HG03159 (cell line): ENCODE results near the gene NFATC3.
A peak's percentile ranks its signal among the peaks of the same experiment; 100 is the strongest.

ENCODE experiments used
- ATAC-seq: cut with Tn5 transposase; IDR thresholded peaks from one replicate; pipeline ENCODE4 v1.9.1; 2021; ENCODE audit warnings: mild to moderate bottlenecking, moderate library complexity; ENCODE audit not compliant: unreplicated experiment

The NFATC3 gene

DNA sequence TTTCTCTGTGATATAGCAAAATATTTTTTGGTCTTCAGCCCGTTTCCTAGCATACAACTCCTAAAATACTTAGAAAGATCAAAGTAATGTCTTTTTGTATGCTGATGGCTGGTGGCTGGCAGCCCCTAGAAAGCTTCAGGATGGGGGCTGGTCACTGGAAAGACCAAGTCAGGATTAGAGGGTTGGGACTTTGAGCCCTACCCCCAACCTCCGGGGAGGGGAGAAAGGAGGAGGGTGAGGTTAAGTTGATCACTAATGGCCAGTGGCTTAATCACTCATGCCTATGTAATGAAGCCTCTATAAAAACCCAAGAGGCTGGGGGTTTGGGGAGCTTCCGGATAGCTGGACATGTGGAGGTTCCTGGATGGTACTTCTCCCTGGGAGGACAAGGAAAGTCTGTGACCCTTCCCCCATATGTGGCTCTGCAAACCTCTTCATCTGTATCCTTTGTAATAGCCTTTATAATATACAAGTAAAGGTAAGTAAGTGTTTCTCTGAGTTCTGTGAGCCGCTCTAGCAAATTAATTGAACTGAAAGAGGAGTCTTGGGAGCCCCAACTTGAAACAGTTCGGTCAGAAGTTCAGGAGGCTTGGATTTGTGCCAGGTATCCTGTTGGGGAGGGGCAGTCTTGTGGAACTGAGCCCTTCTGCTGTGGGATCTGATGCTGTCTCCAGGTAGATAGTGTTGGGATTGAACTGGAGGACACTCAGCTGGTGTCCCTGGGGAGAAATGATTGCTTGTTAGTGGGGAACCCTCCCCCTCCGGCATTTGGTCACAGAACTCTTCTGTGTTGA lies 182.6 kb downstream of the NFATC3 start:
- no peak for ATAC-seq

DNA sequence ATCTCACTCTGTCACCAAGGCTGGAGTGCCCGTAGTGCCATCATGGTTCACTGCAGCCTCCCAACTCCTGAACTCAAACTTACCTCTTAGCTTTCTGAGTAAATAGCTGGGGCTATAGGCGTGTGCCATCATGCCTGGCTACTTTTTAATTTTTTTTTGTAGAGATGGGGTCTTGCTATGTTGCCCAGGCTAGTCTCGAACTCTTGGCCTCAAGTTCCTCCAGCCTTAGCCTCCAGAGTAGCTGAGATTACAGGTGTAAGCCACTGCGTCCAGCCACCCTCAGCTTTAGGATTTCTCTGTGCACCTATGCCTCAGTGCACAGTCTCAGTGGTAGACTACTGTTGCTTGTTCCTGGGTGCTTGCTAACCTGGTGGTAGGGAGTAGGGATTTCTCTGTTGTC lies 184.6 kb downstream of the NFATC3 start:
- ATAC-seq = no peak

DNA sequence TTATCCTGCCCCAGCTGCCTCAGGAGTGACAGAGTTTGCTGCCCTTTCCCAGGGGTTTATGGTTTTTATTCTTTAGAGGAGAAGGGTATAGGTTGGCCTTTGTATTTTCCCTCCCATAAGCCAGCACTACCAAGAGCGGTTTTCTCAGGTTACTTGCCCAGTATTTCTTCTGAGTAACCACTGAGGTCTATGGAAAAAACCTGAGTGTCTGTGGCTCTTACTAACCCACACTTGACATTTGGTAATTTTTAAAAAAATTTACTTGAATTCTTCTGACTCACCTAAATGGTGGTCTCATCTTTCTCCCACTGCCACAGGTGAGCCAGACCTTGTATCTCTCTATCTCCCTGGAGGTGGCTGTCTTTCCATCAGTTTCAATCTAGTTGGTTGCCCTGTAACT lies 185.2 kb downstream of the NFATC3 start:
- ATAC-seq = no peak

DNA sequence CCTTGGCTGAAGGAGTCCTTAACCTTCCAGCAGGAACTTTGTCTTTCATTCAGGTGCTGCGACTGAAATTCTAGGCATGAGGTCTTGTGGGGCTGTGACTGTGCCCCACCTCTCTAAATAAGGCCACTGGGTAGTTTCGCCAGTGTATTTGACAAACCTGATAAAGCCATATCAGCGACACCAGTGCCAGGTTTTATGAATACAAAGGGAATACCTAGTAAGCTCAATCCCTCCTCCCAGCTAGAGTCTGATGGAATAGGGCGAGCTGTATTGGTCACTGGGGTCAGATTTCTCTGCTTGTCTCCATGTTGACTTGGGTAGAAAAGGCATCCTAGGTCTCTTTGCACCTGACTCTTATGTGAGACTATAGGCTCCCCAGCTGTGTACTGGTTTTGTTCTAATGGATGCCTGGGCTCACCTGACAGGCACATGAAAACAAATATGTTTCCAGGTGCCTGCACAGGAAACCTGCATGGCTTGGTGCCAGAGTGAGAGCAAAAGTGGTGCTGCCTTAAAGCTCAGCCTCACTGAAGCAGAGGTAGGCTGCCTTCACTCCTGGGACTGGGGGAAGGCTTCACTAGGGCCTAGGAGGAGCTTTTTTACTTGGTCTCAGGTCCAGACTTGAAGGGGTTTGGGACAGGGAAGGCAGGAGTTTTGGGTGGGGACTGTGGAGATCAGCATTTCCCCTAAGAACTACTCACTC lies 187.5 kb downstream of the NFATC3 start:
- ATAC-seq = no peak

DNA sequence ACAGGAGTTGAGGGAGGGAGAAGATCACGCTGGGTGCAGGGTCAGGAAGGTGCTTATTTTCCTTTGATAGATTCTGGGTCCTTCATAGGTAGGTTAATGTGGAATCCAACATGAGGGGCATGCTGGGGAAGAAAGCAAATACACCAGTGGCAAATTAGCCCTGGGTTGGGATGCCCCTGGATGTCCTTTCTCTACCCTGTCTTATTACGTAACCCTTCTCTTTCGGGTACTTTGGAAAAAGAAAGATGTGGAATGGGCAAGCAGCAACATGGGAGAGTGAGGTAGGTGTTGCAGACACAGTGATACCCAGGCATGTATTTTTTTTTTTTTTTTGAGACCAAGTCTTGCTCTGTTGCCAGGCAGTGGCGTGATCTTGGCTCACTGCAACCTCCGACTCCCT lies 188.3 kb downstream of the NFATC3 start:
- no peak for ATAC-seq

DNA sequence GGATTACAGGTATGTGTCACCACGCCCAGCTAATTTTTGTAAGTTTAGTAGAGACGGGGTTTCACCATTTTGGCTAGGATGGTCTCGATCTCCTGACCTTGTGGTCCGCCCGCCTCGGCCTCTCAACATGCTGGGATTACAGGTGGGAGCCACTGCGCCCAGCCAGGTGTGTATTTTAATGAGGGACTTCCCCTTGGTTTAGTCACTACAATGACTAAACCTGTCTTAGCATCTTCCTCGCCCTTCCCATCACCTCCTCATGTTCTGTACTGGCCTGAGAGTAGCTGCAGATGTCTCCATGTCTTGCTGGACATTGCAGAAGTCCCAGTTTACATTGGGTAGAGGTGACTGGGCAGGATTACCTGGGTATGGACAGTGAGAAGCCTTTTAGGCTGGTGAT lies 188.7 kb downstream of the NFATC3 start:
- no peak for ATAC-seq

DNA sequence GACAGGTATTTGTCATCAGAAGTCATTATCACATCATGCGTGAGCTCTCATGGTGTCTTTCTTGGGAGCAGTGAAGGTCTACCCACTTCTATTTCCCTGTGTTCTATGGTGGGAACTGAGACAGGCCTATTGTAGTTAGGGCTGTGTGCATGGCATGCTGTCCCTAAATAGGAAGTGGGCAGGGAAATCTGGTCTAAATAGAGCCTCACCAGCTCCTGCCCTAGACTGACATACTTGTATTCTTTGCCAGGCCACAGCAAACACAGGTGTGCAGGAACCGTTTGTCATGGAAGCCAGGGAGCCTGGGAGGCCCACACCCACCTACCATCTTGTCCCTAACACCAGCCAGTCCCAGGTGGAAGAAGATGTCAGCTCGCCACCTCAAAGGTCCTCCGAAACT lies 189.3 kb downstream of the NFATC3 start:
- ATAC-seq = no peak

DNA sequence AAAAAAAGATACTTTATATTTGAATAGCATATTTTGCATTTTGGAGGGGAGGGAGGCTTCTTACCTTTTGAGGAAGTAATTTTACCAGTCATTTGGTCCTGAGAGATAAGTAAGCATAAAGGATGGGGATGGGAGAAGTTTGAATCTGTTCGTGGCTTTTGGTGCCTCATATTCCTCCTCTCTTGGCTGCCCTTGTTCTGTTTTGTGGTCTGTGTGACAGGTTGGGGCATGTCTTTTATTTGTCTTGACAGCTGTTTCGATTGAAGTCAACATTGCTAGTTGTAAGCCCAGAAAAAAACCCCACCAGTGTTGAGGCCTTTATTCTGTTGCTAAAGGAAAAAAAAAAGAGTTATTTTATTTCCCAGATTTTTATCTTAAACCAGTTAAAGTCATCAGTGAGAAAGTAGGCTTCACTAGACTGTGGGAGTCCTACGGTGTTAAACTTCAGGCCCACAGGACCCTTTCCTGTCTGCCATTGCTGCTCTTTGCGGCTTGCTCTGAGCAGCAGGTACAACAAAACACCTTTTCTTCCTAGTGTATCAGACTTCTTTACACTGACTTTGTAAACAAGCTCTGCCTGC lies 190.5 kb downstream of the NFATC3 start:
- ATAC-seq = peak; percentile 51

DNA sequence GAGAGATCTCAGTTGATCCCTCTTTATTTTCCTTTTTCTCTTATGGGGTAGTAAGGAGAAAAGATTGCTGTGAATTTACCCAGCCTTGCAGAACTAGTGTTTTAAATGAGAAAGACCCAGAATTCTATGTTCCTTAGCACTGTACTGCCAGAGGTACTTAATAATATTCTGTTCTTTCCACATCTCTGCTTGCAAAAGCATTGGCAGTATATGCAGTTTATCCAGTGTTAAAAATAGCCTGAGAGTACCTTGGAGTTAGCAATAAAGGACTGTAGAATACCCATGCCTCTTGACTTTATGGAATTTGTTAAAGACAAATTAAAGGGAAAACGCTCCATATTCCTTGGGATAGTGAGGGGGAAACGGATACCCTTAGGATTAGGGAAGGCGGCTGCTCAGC lies 191.1 kb downstream of the NFATC3 start:
- no peak for ATAC-seq
